ENCODE data around the gene NEDD9.

NEDD9 gene

GRCh38 chr6:11196511-11197174, 35.8 kb downstream of the NEDD9 start:
- Histone ChIP-seq H3K4me3 (ENCODE audit: low read length) (no peak overlapping the region), H3K4me2 (ENCODE audit: low read length) (no peak overlapping the region), H3K27ac (ENCODE audit: low read depth, low read length) (no peak overlapping the region)

DNA sequence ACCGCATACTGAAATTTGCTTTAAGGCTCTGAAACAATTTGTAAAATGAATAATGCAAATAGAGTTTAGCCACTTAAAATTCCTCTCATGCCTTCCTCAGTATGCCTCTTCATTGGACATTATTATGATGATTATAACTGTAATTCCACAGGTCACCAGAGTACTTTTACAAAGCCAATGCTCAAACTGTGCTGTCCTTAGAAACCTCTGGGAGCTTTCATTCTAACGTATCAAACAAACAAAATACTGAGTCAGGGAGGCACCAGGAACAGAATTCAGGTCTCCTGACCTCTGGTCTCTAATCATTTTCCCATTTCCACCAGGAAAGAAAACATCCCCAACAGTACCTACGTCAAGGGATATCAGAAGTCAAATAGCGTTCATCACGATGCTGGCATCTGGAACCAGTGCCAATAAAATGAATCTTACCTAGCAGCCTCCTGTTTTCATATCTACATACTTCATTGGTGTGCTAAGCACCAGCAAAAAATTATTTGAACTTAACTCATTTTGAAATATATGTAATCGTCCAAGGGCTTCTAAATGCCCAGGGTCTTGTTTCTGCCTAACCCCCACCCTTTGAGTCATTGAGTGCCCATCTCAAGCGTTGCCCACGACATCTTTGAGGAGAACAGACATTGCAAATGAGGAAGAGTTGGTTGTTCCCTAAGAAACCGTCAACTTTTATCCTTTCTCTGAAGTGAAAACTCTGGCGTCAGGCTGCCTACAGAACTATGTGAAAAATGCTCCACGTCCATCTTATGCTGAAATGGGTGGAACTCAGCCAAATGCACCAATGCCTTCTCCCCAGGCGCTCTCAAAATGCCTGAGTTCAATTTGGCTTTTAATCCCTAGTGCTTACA, 37.9 kb downstream of the NEDD9 start:
- Histone ChIP-seq H3K79me2 (ENCODE audit: control insufficient read depth, low read length) (no peaks in the 10 kb centered on the region), H4K20me1 (ENCODE audit: control insufficient read depth, insufficient read depth, low read depth, low read length) (no peaks in the 10 kb centered on the region), H3K9me2 (replicated peaks; ENCODE audit: control insufficient read depth, low read length) (no peaks in the 10 kb centered on the region), H3K4me1 (ENCODE audit: control insufficient read depth, low read length) (no peaks in the 10 kb centered on the region), H3K27ac (ENCODE audit: low read depth, low read length) (no peak overlapping the region), H3K36me3 (ENCODE audit: control insufficient read depth, low read length) (no peaks in the 10 kb centered on the region; the same call in 1 of the 2 replicates), H3K9me3 (ENCODE audit: control insufficient read depth, insufficient read depth, low read length) (no peaks in the 10 kb centered on the region), H3K27me3 (ENCODE audit: control insufficient read depth, low read length) (no peaks in the 10 kb centered on the region), H3K4me3 (ENCODE audit: low read length) (no peak overlapping the region), H3K4me2 (ENCODE audit: low read length) (no peak overlapping the region), H3F3A (ENCODE audit: control insufficient read depth, insufficient read depth) (no peaks in the 10 kb centered on the region)
- TF ChIP-seq CTCF (IDR thresholded peaks at IDR 0.05; ENCODE audit: low read depth, low read length, poor library complexity, severe bottlenecking) (no peak), EZH2phosphoT487 (IDR thresholded peaks at IDR 0.05; ENCODE audit: borderline replicate concordance, low read length) (no peak)

More at GRCh38 chr6:11196511-11197174, 35.8 kb downstream of the NEDD9 start:
- H3K9me2 ChIP-seq (replicated peaks; ENCODE audit: control insufficient read depth, low read length) = no peaks in the 10 kb centered on the region
- no peaks in the 10 kb centered on the region for H3F3A ChIP-seq (ENCODE audit: control insufficient read depth, insufficient read depth)
- no peaks in the 10 kb centered on the region for H4K20me1 ChIP-seq (ENCODE audit: control insufficient read depth, insufficient read depth, low read depth, low read length)
- no peaks in the 10 kb centered on the region for H3K36me3 ChIP-seq (ENCODE audit: control insufficient read depth, low read length)
- H3K79me2 ChIP-seq (ENCODE audit: control insufficient read depth, low read length) = no peaks in the 10 kb centered on the region
- H3K4me1 ChIP-seq (ENCODE audit: control insufficient read depth, low read length) = no peaks in the 10 kb centered on the region
- H3K27me3 ChIP-seq (ENCODE audit: control insufficient read depth, low read length) = no peaks in the 10 kb centered on the region
- no peaks in the 10 kb centered on the region for H3K9me3 ChIP-seq (ENCODE audit: control insufficient read depth, insufficient read depth, low read length)
- TF ChIP-seq EZH2phosphoT487 (IDR thresholded peaks at IDR 0.05; ENCODE audit: borderline replicate concordance, low read length) (no peak), CTCF (IDR thresholded peaks at IDR 0.05; ENCODE audit: low read depth, low read length, poor library complexity, severe bottlenecking) (no peak)

DNA sequence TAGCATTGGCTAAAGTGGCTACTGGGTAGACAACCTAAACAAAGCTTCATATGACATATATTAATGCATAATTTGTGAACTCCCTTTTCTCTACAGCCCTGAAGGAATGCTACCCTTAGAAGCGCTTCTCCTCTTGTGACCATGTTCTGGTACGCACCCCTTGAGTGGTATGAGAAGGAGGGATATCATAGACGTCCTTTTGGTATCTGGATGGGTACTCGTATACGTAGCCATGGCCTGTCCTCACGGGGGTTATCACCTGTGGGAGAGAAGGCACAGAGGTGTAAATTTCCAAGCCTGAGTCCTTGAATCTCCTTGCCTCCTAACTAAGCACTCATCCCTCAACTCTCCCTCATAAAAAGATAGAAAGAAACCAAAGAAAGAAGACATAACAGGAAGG, 39.0 kb downstream of the NEDD9 start:
- Histone ChIP-seq H3K4me2 (ENCODE audit: low read length) (no peak overlapping the region), H3K9me2 (replicated peaks; ENCODE audit: control insufficient read depth, low read length) (no peaks in the 10 kb centered on the region), H3F3A (ENCODE audit: control insufficient read depth, insufficient read depth) (no peaks in the 10 kb centered on the region), H4K20me1 (ENCODE audit: control insufficient read depth, insufficient read depth, low read depth, low read length) (no peaks in the 10 kb centered on the region), H3K27ac (ENCODE audit: low read depth, low read length) (no peak overlapping the region), H3K4me3 (ENCODE audit: low read length) (no peak overlapping the region), H3K27me3 (ENCODE audit: control insufficient read depth, low read length) (no peaks in the 10 kb centered on the region), H3K4me1 (ENCODE audit: control insufficient read depth, low read length) (no peaks in the 10 kb centered on the region), H3K36me3 (ENCODE audit: control insufficient read depth, low read length) (no peaks in the 10 kb centered on the region; the same call in 1 of the 2 replicates), H3K9me3 (ENCODE audit: control insufficient read depth, insufficient read depth, low read length) (no peaks in the 10 kb centered on the region), H3K79me2 (ENCODE audit: control insufficient read depth, low read length) (no peaks in the 10 kb centered on the region)
- no peak for TF ChIP-seq EZH2phosphoT487 (IDR thresholded peaks at IDR 0.05; ENCODE audit: borderline replicate concordance, low read length)
- TF ChIP-seq CTCF (IDR thresholded peaks at IDR 0.05; ENCODE audit: low read depth, low read length, poor library complexity, severe bottlenecking) = no peak
